H1 (cell line): ENCODE data around the gene CELF2. TPM values are rescaled to one million over a fixed set of nuclear protein-coding genes. Genes with fewer than 3 reads are reported as not detected.

ENCODE experiments used
- CTCF ChIA-PET: fragments of 300-600 bp; sonication (Branson Sonifier 250); formaldehyde crosslinking; loops from one replicate; lab custom pipeline; 2021; ENCODE audit not compliant: partially characterized antibody; lab: Charles Lee
- POLR2A ChIA-PET: fragments of 300-600 bp; sonication (Branson Sonifier 250); formaldehyde crosslinking; loops from one replicate; lab custom pipeline; 2021; ENCODE audit warnings: inconsistent platforms; ENCODE audit not compliant: partially characterized antibody; lab: Charles Lee
- DNase-seq, 2 experiments: peaks; one replicate each; pipeline versions ENCODE4 v3.0.0 to v3.0.0-alpha.2; 2010 to 2022; ENCODE audit warnings: low spot score in 2 of 2, low read depth in 1 of 2, mixed read lengths in 1 of 2
- FAIRE-seq: peaks from 2 replicates; lab custom pipeline; 2011; peaks lifted over from hg19 to GRCh38; lab: Jason Lieb, UNC
- H2AFZ ChIP-seq: 2 replicates; pipeline ENCODE4 v1.8.1; 2012; ENCODE audit warnings: low read length, inconsistent platforms
- H2AK5ac ChIP-seq: 2 replicates; pipeline ENCODE4 v1.6.1; 2013; ENCODE audit warnings: low read depth, low read length
- H2BK120ac ChIP-seq: replicated peaks from 2 replicates; pipeline ENCODE3; 2013; ENCODE audit warnings: low read depth, low read length, inconsistent platforms
- H2BK12ac ChIP-seq: 2 replicates; pipeline ENCODE4 v1.6.1; 2013; ENCODE audit warnings: low read depth, low read length
- H2BK15ac ChIP-seq: 2 replicates; pipeline ENCODE4 v1.6.1; 2013; ENCODE audit warnings: low read length
- H2BK20ac ChIP-seq: 2 replicates; pipeline ENCODE4 v1.6.1; 2013; ENCODE audit warnings: low read length
- H2BK5ac ChIP-seq: 2 replicates; pipeline ENCODE4 v1.6.1; 2013; ENCODE audit warnings: low read depth, low read length
- H3K14ac ChIP-seq: 2 replicates; pipeline ENCODE4 v1.6.1; 2013; ENCODE audit warnings: inconsistent platforms; ENCODE audit not compliant: insufficient read length
- H3K18ac ChIP-seq: 2 replicates; pipeline ENCODE4 v1.6.1; 2013; ENCODE audit warnings: low read length; ENCODE audit errors: extremely low read depth
- H3K23ac ChIP-seq: 2 replicates; pipeline ENCODE4 v1.6.1; 2013; ENCODE audit warnings: inconsistent platforms; ENCODE audit not compliant: insufficient read length
- H3K23me2 ChIP-seq: 2 replicates; pipeline ENCODE4 v1.6.1; 2013; ENCODE audit warnings: low read depth, low read length
- H3K27ac ChIP-seq: 2 replicates; pipeline ENCODE4 v1.6.1; 2011; ENCODE audit warnings: low read depth, low read length, inconsistent platforms
- H3K27me3 ChIP-seq, 4 experiments: replicated peaks in 1 of 4; 1 replicate in 1 of 4; 2 replicates in 3 of 4; pipeline versions ENCODE4 v1.6.1 to v1.8.1; 2011 to 2013; ENCODE audit warnings: low read length in 3 of 4, mild to moderate bottlenecking in 3 of 4, inconsistent platforms in 2 of 4, mixed read lengths in 2 of 4, moderate library complexity in 1 of 4; ENCODE audit not compliant: control insufficient read depth in 3 of 4, insufficient read depth in 3 of 4; ENCODE audit errors: extremely low read depth in 1 of 4
- H3K36me3 ChIP-seq, 4 experiments: 2 replicates each; pipeline versions ENCODE4 v1.6.1 to v1.8.1; 2011 to 2013; ENCODE audit warnings: mild to moderate bottlenecking in 4 of 4, low read length in 3 of 4, moderate library complexity in 2 of 4, control low read depth in 1 of 4, inconsistent platforms in 1 of 4; ENCODE audit not compliant: insufficient read depth in 4 of 4, control insufficient read depth in 2 of 4
- H3K4ac ChIP-seq: replicated peaks from 2 replicates; pipeline ENCODE3; 2013; ENCODE audit warnings: low read length, low read depth, mixed read lengths, inconsistent platforms; ENCODE audit not compliant: insufficient read length
- H3K4me1 ChIP-seq, 4 experiments: replicated peaks in 1 of 4; 1 replicate in 1 of 4; 2 replicates in 3 of 4; pipeline versions ENCODE4 v1.6.1 to v1.8.1; 2011 to 2013; ENCODE audit warnings: low read length in 3 of 4, inconsistent platforms in 2 of 4, mixed read lengths in 1 of 4; ENCODE audit not compliant: insufficient read depth in 4 of 4, control insufficient read depth in 3 of 4
- H3K4me2 ChIP-seq, 2 experiments: 2 replicates each; pipeline versions ENCODE4 v1.6.1 to v1.8.1; 2011 to 2013; ENCODE audit warnings: low read depth in 2 of 2, low read length in 2 of 2, control low read depth in 1 of 2, inconsistent platforms in 1 of 2, mild to moderate bottlenecking in 1 of 2; ENCODE audit not compliant: insufficient read depth in 1 of 2
- H3K4me3 ChIP-seq, 4 experiments: fragments of 200-600, 300-600 bp in 1 of 4; sonication (generic), shearing (Covaris generic), sonication (Bioruptor Twin) in 1 of 4; 2 replicates each; pipeline versions ENCODE4 v1.5.1 to v1.8.1; 2011 to 2016; ENCODE audit warnings: low read length in 4 of 4, low read depth in 3 of 4, control low read depth in 2 of 4, inconsistent platforms in 2 of 4, mild to moderate bottlenecking in 2 of 4, mixed read lengths in 1 of 4, moderate library complexity in 1 of 4; ENCODE audit not compliant: insufficient read depth in 2 of 4; ENCODE audit errors: extremely low read depth in 1 of 4
- H3K56ac ChIP-seq: replicated peaks from 2 replicates; pipeline ENCODE3; 2013; ENCODE audit warnings: low read depth, mild to moderate bottlenecking, mixed read lengths, low read length, inconsistent platforms; ENCODE audit not compliant: insufficient read length
- H3K79me1 ChIP-seq: 2 replicates; pipeline ENCODE4 v1.6.1; 2013; ENCODE audit warnings: low read depth, low read length, control low read depth
- H3K79me2 ChIP-seq, 2 experiments: 2 replicates each; pipeline versions ENCODE4 v1.6.1 to v1.8.1; 2012 to 2013; ENCODE audit warnings: low read length in 2 of 2, mild to moderate bottlenecking in 2 of 2, inconsistent platforms in 1 of 2; ENCODE audit not compliant: insufficient read depth in 2 of 2, control insufficient read depth in 1 of 2
- H3K9ac ChIP-seq, 4 experiments: replicated peaks in 1 of 4; 1 replicate in 1 of 4; 2 replicates in 3 of 4; pipeline versions ENCODE4 v1.6.1 to v1.8.1; 2011 to 2013; ENCODE audit warnings: low read depth in 3 of 4, low read length in 3 of 4, control low read depth in 2 of 4, mild to moderate bottlenecking in 2 of 4, moderate library complexity in 2 of 4, inconsistent platforms in 1 of 4; ENCODE audit errors: extremely low read depth in 1 of 4
- H3K9me3 ChIP-seq, 2 experiments: 2 replicates each; pipeline versions ENCODE4 v1.6.1 to v1.8.1; 2012 to 2013; ENCODE audit warnings: mild to moderate bottlenecking in 2 of 2, moderate library complexity in 2 of 2, control low read depth in 1 of 2, inconsistent platforms in 1 of 2, low read depth in 1 of 2, low read length in 1 of 2, mixed read lengths in 1 of 2; ENCODE audit not compliant: insufficient read depth in 2 of 2
- H4K20me1 ChIP-seq, 2 experiments: replicated peaks in 1 of 2; 2 replicates each; pipeline versions ENCODE3 to v1.8.1; 2011 to 2013; ENCODE audit warnings: inconsistent platforms in 2 of 2, low read length in 2 of 2, mild to moderate bottlenecking in 1 of 2; ENCODE audit not compliant: insufficient read depth in 2 of 2, control insufficient read depth in 1 of 2
- H4K5ac ChIP-seq: 2 replicates; pipeline ENCODE4 v1.6.1; 2013; ENCODE audit warnings: low read length, low read depth, mixed read lengths, inconsistent platforms; ENCODE audit not compliant: insufficient read length
- H4K8ac ChIP-seq: 2 replicates; pipeline ENCODE4 v1.8.0; 2013; ENCODE audit warnings: mild to moderate bottlenecking, moderate library complexity, low read length, inconsistent platforms; ENCODE audit not compliant: insufficient read depth; ENCODE audit errors: extremely low read depth
- H4K91ac ChIP-seq: replicated peaks from 2 replicates; pipeline ENCODE3; 2013; ENCODE audit warnings: low read length, mixed read lengths, inconsistent platforms; ENCODE audit not compliant: insufficient read length
- FOSL1 ChIP-seq: IDR thresholded peaks from 2 replicates; pipeline ENCODE4 v1.6.1; 2011; ENCODE audit warnings: mild to moderate bottlenecking, low read depth, low read length, moderate library complexity; ENCODE audit not compliant: insufficient read depth
- KDM5A ChIP-seq: fragments of 200-600 bp; IDR thresholded peaks from 2 replicates; pipeline ENCODE4 v1.7.1; 2012; ENCODE audit warnings: mild to moderate bottlenecking, low read length, inconsistent platforms, mixed read lengths
- MAX ChIP-seq: IDR thresholded peaks from 2 replicates; pipeline ENCODE4 v1.6.1; 2012; ENCODE audit warnings: inconsistent platforms
- NRF1 ChIP-seq: IDR thresholded peaks from 2 replicates; pipeline ENCODE4 v1.6.1; 2011; ENCODE audit warnings: mild to moderate bottlenecking, low read depth, low read length, improper control_type of control experiment
- POLR2AphosphoS5 ChIP-seq: IDR thresholded peaks from 2 replicates; pipeline ENCODE4 v1.6.1; 2011; ENCODE audit warnings: low read depth, low read length
- SUZ12 ChIP-seq: fragments of 200-600 bp; sonication (generic); IDR thresholded peaks from 2 replicates; pipeline ENCODE4 v1.6.1; 2012; ENCODE audit warnings: mild to moderate bottlenecking, inconsistent platforms, low read length, moderate library complexity, mixed read lengths
- TCF12 ChIP-seq: IDR thresholded peaks from 2 replicates; pipeline ENCODE4 v1.6.1; 2011; ENCODE audit warnings: low read depth, mild to moderate bottlenecking, low read length
- TEAD4 ChIP-seq: IDR thresholded peaks from 2 replicates; pipeline ENCODE4 v1.6.1; 2012; ENCODE audit warnings: low read depth, low read length, inconsistent platforms, mixed read lengths
- WGBS, 2 experiments: shearing (Covaris generic) in 1 of 2; methylation state at CpG; one replicate each; pipeline versions ENCODE4 v1.1.6 to v1.1.7; 2013 to 2015; ENCODE audit warnings: low lambda C conversion rate in 2 of 2, mixed read lengths in 2 of 2, inconsistent platforms in 1 of 2, low coverage in 1 of 2, missing lambda C conversion rate in 1 of 2; ENCODE audit not compliant: insufficient replicate concordance in 2 of 2, insufficient coverage in 1 of 2, insufficient read length in 1 of 2; ENCODE audit errors: extremely low coverage in 1 of 2, missing lambda C conversion rate in 1 of 2; 5-methylcytosine and 5-hydroxymethylcytosine counted together
- polyA plus RNA-seq, 7 experiments: library from polyadenylated mRNA; depleted of rRNA in 3 of 7; stranded (reverse) in 5 of 7; unstranded in 2 of 7; fragments of >200 nt in 5 of 7; fragments of 200-250 nt in 2 of 7; gene quantifications; 1 replicate in 5 of 7; 2 replicates in 1 of 7; 4 replicates in 1 of 7; pipeline versions ENCODE4 v1.2.1 to v1.2.3, GENCODE V29; 2011 to 2013; ENCODE audit warnings: missing spikeins in 2 of 7, mixed read lengths in 2 of 7
- total RNA-seq: library from RNA; stranded (reverse); fragmentation: NEBNext Ultra II Directional; extraction: Animal tissue kit (Norgen Biotek cat#: 25700); gene quantifications from 2 replicates; pipeline ENCODE4 v1.2.1, GENCODE V29; 2021

CELF2 gene
- total and polyA plus RNA-seq, 2 of the 8 experiments (the other 6 are each of a cell fraction or from before 2014, with no cell fraction given), result 18.3 to 22.7 TPM

- no peaks in the 10 kb centered on the region for H3K36me3 ChIP-seq
- CTCF ChIA-PET, result interaction anchor here (0.8 to 4.0 kb wide), 4 partner anchors 8 to 254 kb away, joined by 3 to 17 read pairs (median 4); no protein-coding TSS in a partner anchor
- TF ChIP-seq POLR2AphosphoS5 (no peak), KDM5A (no peak), TCF12 (no peak), NRF1 (no peak), SUZ12 (no peak), TEAD4 (no peak), MAX (no peak), FOSL1 (no peak)
Measured at GRCh38 chr10:11014671-11015445, 2.8 kb upstream of the CELF2 start.

More at GRCh38 chr10:11014671-11015445, 2.8 kb upstream of the CELF2 start:
- no peak overlapping the region for H4K91ac ChIP-seq
- H4K8ac ChIP-seq, result no peak overlapping the region
- peaks cover 7% of the 10 kb centered on the region for H3K23me2 ChIP-seq
- no peak overlapping the region for H3K4me2 ChIP-seq
- H2BK15ac ChIP-seq, result no peak overlapping the region
- H2BK12ac ChIP-seq, result no peak overlapping the region
- H2BK5ac ChIP-seq, result no peak overlapping the region
- H4K20me1 ChIP-seq, result no peaks in the 10 kb centered on the region
- WGBS, 2 experiments, result 83% methylated on average over 14 of the region's 14 CpGs; no CpG with 5 or more reads in 1 of the 2 experiments
- H3K23ac ChIP-seq, result no peak overlapping the region
- no peak overlapping the region for H2AK5ac ChIP-seq
- H3K4me3 ChIP-seq, result no peak overlapping the region
- no peak overlapping the region for H4K5ac ChIP-seq
- H3K79me1 ChIP-seq, result no peaks in the 10 kb centered on the region
- no peak overlapping the region for H3K56ac ChIP-seq
- peaks cover 0 to 3% (median under 1%) of the 10 kb centered on the region in 4 experiments; a peak in 3 of 7 replicates for H3K27me3 ChIP-seq
- H3K9ac ChIP-seq, result no peak overlapping the region
- H2AFZ ChIP-seq, result no peak overlapping the region
- H3K27ac ChIP-seq, result no peak overlapping the region
- peaks cover 0 to 8% (median 1%) of the 10 kb centered on the region in 4 experiments; a peak in 3 of 7 replicates for H3K4me1 ChIP-seq
- DNase-seq (no peak), FAIRE-seq (no peak)
- no peak overlapping the region for H3K14ac ChIP-seq
- no peak overlapping the region for H2BK20ac ChIP-seq
- no peak overlapping the region for H2BK120ac ChIP-seq
- H3K18ac ChIP-seq, result no peak overlapping the region
- no peaks in the 10 kb centered on the region for H3K9me3 ChIP-seq
- POLR2A ChIA-PET, result interaction anchor here (0.8 kb wide), 1 partner anchor 9 kb away, joined by 3 read pairs; no protein-coding TSS in a partner anchor
- H3K4ac ChIP-seq, result no peak overlapping the region
- H3K79me2 ChIP-seq, result peaks cover 0 to 8% of the 10 kb centered on the region in 2 experiments; a peak in 2 of 4 replicates
